HepG2 (cell line): ENCODE data around the gene RASA4B. TPM values are rescaled to one million over a fixed set of nuclear protein-coding genes. Genes with fewer than 3 reads are reported as not detected.
A peak's percentile ranks its signal among the peaks of the same experiment; 100 is the strongest.

ENCODE experiments used
- GLI4 ChIP-seq: sonication (generic); formaldehyde crosslinking; IDR thresholded peaks from 2 replicates; pipeline ENCODE4 v1.5.1; 2020; ENCODE audit warnings: missing genetic modification reagents, mild to moderate bottlenecking, moderate library complexity, borderline replicate concordance
- HHEX ChIP-seq: IDR thresholded peaks from 2 replicates; pipeline ENCODE4 v1.6.1; 2016; ENCODE audit warnings: control low read depth
- HNRNPLL ChIP-seq: fragments of 200-400 bp; formaldehyde crosslinking; IDR thresholded peaks from 2 replicates; pipeline ENCODE4 v1.6.1; 2017; ENCODE audit warnings: mild to moderate bottlenecking, low read depth, low read length; ENCODE audit not compliant: poor library complexity, severe bottlenecking
- HOXA7 ChIP-seq: sonication (generic); formaldehyde crosslinking; IDR thresholded peaks from 2 replicates; pipeline ENCODE4 v1.8.1; 2022; ENCODE audit warnings: mild to moderate bottlenecking, missing genetic modification reagents, moderate library complexity
- IKZF1 ChIP-seq: fragments of 450-650 bp; IDR thresholded peaks from 2 replicates; pipeline ENCODE4 v1.7.1; 2016
- IKZF5 ChIP-seq: IDR thresholded peaks from 2 replicates; pipeline ENCODE4 v1.6.1; 2018; ENCODE audit warnings: missing genetic modification reagents, mild to moderate bottlenecking, missing compliant biosample characterization
- ISL2 ChIP-seq: sonication (generic); formaldehyde crosslinking; IDR thresholded peaks from 2 replicates; pipeline ENCODE4 v1.5.0; 2020; ENCODE audit warnings: missing genetic modification reagents
- MYPOP ChIP-seq: sonication (generic); formaldehyde crosslinking; IDR thresholded peaks from 2 replicates; pipeline ENCODE4 v1.8.1; 2023; ENCODE audit warnings: mild to moderate bottlenecking, moderate library complexity, missing genetic modification reagents
- NFE2L1 ChIP-seq: sonication (generic); formaldehyde crosslinking; IDR thresholded peaks from 2 replicates; pipeline ENCODE4 v1.4.0; 2020; ENCODE audit warnings: missing genetic modification reagents, mild to moderate bottlenecking, borderline replicate concordance
- PHF21A ChIP-seq: sonication (generic); formaldehyde crosslinking; IDR thresholded peaks from 2 replicates; pipeline ENCODE4 v1.5.0; 2020; ENCODE audit warnings: mild to moderate bottlenecking, missing genetic modification reagents
- RARA ChIP-seq: IDR thresholded peaks from 2 replicates; pipeline ENCODE4 v1.6.1; 2016; ENCODE audit warnings: missing genetic modification reagents, missing compliant biosample characterization
- REL ChIP-seq: sonication (generic); formaldehyde crosslinking; conservative IDR thresholded peaks from 2 replicates; pipeline ENCODE4 v1.8.0; 2022; ENCODE audit warnings: mild to moderate bottlenecking, missing genetic modification reagents, moderate library complexity
- SKI ChIP-seq: fragments of 450-650 bp; IDR thresholded peaks from one replicate; pipeline ENCODE4 v1.6.1; 2018; ENCODE audit warnings: mild to moderate bottlenecking; ENCODE audit not compliant: partially characterized antibody
- ZFP41 ChIP-seq: sonication (generic); formaldehyde crosslinking; IDR thresholded peaks from 2 replicates; pipeline ENCODE4 v1.4.0; 2020; ENCODE audit warnings: mild to moderate bottlenecking, missing genetic modification reagents, borderline replicate concordance
- ZIK1 ChIP-seq: sonication (generic); formaldehyde crosslinking; IDR thresholded peaks from 2 replicates; pipeline ENCODE4 v1.5.0; 2020; ENCODE audit warnings: mild to moderate bottlenecking, low read depth, missing genetic modification reagents, borderline replicate concordance
- ZNF367 ChIP-seq: sonication (generic); formaldehyde crosslinking; IDR thresholded peaks from 2 replicates; pipeline ENCODE4 v1.4.0; 2020; ENCODE audit warnings: missing genetic modification reagents, borderline replicate concordance
- ZNF513 ChIP-seq: sonication (generic); formaldehyde crosslinking; conservative IDR thresholded peaks from 2 replicates; pipeline ENCODE4 v1.5.0; 2020; ENCODE audit warnings: missing genetic modification reagents
- ZNF678 ChIP-seq: sonication (generic); formaldehyde crosslinking; IDR thresholded peaks from 2 replicates; pipeline ENCODE4 v1.4.0; 2020; ENCODE audit warnings: mild to moderate bottlenecking, missing genetic modification reagents
- ZNF704 ChIP-seq: sonication (generic); formaldehyde crosslinking; IDR thresholded peaks from 2 replicates; pipeline ENCODE4 v1.8.1; 2023; ENCODE audit warnings: mild to moderate bottlenecking, inconsistent platforms, moderate library complexity, missing genetic modification reagents, borderline replicate concordance
- ZNF841 ChIP-seq: sonication (generic); formaldehyde crosslinking; IDR thresholded peaks from 2 replicates; pipeline ENCODE4 v1.8.1; 2023; ENCODE audit warnings: missing genetic modification reagents, borderline replicate concordance
- polyA plus RNA-seq, 8 experiments: library from polyadenylated mRNA; depleted of rRNA in 3 of 8; stranded (reverse) in 7 of 8; unstranded in 1 of 8; fragments of >200 nt; fragmentation: Illumina TruSeq in 4 of 8; extraction: Trizol in 4 of 8; gene quantifications; 2 replicates each; pipeline versions ENCODE4 v1.2.1 to v1.2.3, GENCODE V29; 2011 to 2016; ENCODE audit warnings: low read depth in 4 of 8, missing spikeins in 1 of 8, mixed read lengths in 1 of 8; ENCODE audit not compliant: insufficient read depth in 1 of 8
- total RNA-seq, 5 experiments: library from RNA; depleted of rRNA; stranded (reverse); fragments of >200 nt; fragmentation: Illumina TruSeq; extraction: Trizol; gene quantifications; 2 replicates each; pipeline ENCODE4 v1.2.3, GENCODE V29; 2016; ENCODE audit warnings: low read depth in 1 of 5
- TF ChIP-seq, protein P1 (sequence below): IDR thresholded peaks from 2 replicates; pipeline ENCODE4 v1.6.1; 2016; ENCODE audit warnings: missing genetic modification reagents, missing compliant biosample characterization
- TF ChIP-seq, protein P2 (sequence below): IDR thresholded peaks from 2 replicates; pipeline ENCODE4 v1.6.1; 2016; ENCODE audit warnings: mild to moderate bottlenecking, missing biosample characterization, missing genetic modification reagents
- TF ChIP-seq, protein P3 (sequence below): sonication (generic); formaldehyde crosslinking; IDR thresholded peaks from 2 replicates; pipeline ENCODE4 v1.5.0; 2020; ENCODE audit warnings: missing genetic modification reagents

The RASA4B gene
- total and polyA plus RNA-seq, 2 of the 13 experiments (the other 11 are each of a cell fraction or from before 2014, with no cell fraction given): 0.82 to 1.3 TPM

GRCh38 chr7:102464577-102465280 lies 52.8 kb downstream of the RASA4B start, which contains the start of the genes ALKBH4 and LRWD1 (continued):
- TF ChIP-seq SKI (peak; percentile 81), REL (CRISPR knock-in tag) (peak; percentile 60; the same call in 1 of the 2 replicates), RARA (CRISPR knock-in tag) (no peak; the same call in 1 of the 2 replicates), ZIK1 (CRISPR knock-in tag) (0 out of 2 replicates have a peak, but pooled peaks have one; percentile 59), MYPOP (CRISPR knock-in tag) (peak; percentile 74; the same call in 1 of the 2 replicates), IKZF5 (peak; percentile 38), ZFP41 (no peak; the same call in 1 of the 2 replicates), GLI4 (CRISPR knock-in tag) (peak; percentile 76; the same call in 1 of the 2 replicates), ZNF513 (no peak), ZNF841 (CRISPR knock-in tag) (peak; percentile 83; the same call in 1 of the 2 replicates), IKZF1 (no peak), ZNF367 (CRISPR knock-in tag) (no peak), HHEX (CRISPR knock-in tag) (no peak), PHF21A (CRISPR knock-in tag) (no peak), NFE2L1 (CRISPR knock-in tag) (0 out of 2 replicates have a peak, but pooled peaks have one; percentile 52), HOXA7 (CRISPR knock-in tag) (no peak), ISL2 (CRISPR knock-in tag) (0 out of 2 replicates have a peak, but pooled peaks have one; percentile 24), ZNF704 (no peak; the same call in 1 of the 2 replicates), HNRNPLL (peak; percentile 69), ZNF678 (CRISPR knock-in tag) (no peak)
- TF ChIP-seq, protein P1, sequence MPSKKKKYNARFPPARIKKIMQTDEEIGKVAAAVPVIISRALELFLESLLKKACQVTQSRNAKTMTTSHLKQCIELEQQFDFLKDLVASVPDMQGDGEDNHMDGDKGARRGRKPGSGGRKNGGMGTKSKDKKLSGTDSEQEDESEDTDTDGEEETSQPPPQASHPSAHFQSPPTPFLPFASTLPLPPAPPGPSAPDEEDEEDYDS: peak; percentile 46
- TF ChIP-seq, protein P2, sequence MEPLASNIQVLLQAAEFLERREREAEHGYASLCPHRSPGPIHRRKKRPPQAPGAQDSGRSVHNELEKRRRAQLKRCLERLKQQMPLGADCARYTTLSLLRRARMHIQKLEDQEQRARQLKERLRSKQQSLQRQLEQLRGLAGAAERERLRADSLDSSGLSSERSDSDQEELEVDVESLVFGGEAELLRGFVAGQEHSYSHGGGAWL: peak; percentile 81; the same call in 1 of the 2 replicates
- TF ChIP-seq, protein P3, sequence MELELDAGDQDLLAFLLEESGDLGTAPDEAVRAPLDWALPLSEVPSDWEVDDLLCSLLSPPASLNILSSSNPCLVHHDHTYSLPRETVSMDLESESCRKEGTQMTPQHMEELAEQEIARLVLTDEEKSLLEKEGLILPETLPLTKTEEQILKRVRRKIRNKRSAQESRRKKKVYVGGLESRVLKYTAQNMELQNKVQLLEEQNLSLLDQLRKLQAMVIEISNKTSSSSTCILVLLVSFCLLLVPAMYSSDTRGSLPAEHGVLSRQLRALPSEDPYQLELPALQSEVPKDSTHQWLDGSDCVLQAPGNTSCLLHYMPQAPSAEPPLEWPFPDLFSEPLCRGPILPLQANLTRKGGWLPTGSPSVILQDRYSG (CRISPR knock-in tag): no peak
